ENCODE results near the gene PPP2R2B.
"Not testable (repeated sequence)": the region's sequence is repeated elsewhere in the genome, so short reads cannot be mapped to it uniquely, and the experiment has no call there.

PPP2R2B gene

GRCh38 chr5:146731909-146732659, 146.5 kb downstream of the PPP2R2B start:
- DNase-seq = no peak

DNA sequence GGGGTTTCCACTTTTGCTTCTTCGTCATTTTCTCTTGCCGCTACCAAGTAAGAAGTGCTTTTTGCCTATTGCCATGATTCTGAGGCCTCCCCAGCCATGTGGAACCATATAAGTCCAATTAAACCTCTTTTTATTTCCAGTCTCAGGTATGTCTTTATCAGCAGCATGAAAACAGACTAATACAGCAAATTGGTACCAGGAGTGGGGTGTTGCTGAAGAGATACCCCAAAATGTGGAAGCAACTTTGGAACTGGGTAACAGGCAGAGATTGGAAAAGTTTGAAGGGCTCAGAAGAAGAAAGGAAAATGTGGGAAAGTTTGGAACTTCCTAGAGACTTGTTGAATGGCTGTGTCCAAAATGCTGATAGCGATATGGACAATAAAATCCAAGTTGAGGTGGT, 149.8 kb downstream of the PPP2R2B start:
- not testable (repeated sequence) for DNase-seq

DNA sequence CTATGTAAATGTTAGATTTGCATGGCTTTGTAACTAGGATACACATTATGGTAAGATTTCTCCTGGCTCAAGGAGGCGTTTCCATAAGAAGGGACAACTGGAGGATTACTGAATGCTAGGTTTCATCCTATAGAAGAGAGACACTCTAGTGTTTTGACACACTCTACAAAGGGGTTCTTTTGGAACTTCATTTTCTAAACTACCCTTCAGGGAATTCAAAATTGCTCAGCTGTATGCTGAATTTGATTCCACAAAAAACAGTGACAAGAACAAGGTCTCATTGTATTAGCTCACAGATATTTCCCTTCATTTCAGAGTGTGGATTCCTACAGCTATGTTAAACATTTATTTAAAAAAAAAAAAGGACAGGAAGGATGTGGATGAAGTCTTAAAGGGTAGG, 151.7 kb downstream of the PPP2R2B start:
- no peak for DNase-seq

DNA sequence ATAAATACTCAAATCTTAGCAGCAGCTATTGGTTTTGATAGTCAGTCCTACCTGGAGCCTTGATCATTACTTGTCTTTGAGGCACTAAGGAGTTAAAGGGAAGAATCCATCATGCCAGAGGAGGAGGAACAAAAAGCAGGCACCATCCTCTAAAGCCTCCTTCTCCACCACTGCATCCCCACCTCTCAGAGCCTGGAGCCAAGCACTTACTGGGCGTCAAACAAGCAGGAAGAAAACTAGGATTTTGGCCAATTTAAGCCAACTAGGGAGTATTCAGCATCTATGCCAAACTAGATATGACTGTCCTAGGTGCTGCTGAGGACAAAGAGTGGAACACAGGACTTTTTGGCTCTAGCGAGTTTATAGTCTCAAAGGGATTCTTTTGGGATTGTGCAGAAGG, 152.5 kb downstream of the PPP2R2B start:
- DNase-seq = no peak

DNA sequence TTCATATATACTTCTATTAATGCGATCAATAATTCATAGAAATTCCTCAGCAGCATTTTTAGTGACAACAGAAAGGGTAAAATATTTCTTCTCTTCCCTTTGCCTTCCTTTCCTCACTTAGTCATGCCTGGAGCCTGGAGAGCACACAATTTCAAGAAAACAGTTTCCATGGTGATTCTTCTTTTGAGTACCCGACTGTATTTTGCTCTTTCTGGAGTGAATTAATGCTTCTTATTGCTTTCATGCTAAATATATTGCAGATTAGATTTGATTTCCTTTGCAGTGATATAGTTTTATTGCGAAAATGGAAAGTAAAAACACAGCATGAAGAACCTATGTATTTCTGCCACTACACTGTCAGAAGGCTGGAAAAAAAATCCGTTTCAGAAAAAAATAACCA, 153.5 kb downstream of the PPP2R2B start:
- no peak for DNase-seq

GRCh38 chr5:146722361-146722779, 156.2 kb downstream of the PPP2R2B start:
- DNase-seq = no peak

GRCh38 chr5:146721073-146721815, 157.3 kb downstream of the PPP2R2B start:
- no peak for DNase-seq

GRCh38 chr5:146720107-146720506, 158.4 kb downstream of the PPP2R2B start:
- DNase-seq = no peak

- DNase-seq = no peak
Measured at GRCh38 chr5:146719179-146719578, 159.4 kb downstream of the PPP2R2B start.

DNA sequence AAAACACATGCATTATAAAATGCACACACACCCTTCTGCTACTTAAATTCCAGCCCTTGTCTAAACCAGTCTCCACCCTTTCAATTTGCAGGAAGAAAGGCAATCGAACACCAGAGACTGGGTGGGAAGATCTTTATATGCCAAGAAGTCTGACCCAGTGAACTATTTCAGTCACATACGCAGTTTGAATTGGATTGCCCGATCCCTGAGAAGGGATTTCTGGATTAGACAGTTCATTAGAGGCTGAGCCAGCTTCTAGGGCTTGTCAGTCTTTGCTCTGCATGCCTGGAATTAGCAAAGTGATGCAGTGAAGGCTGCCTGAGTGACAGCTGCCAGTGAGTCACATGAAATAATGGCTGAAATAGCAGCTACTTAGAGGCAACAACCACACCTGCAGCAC, 159.9 kb downstream of the PPP2R2B start:
- no peak for DNase-seq

- DNase-seq = no peak
Measured at GRCh38 chr5:146717951-146718350, 160.6 kb downstream of the PPP2R2B start.

- no peak for DNase-seq
Measured at GRCh38 chr5:146716636-146717035, 161.9 kb downstream of the PPP2R2B start.

DNA sequence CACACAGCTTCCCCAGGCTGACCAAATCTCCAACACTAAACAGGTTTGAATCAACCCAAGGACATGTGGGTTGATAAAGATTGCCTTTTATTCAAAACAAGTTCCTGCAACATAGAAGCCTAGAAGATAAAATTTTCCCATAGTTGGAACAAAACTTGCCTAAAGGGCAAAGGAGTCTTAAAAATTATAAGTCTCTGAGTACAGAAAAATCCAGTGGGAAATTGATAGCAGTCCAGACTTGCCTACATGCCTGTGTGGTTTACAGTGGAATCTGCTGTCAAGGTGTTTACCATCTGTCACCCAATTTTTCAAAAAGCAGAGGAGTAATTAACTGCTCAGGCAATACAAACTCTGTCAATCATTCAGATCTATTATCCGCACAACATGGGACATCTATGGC, 168.2 kb downstream of the PPP2R2B start:
- DNase-seq = no peak

GRCh38 chr5:146707316-146707715, 171.2 kb downstream of the PPP2R2B start:
- no peak for DNase-seq

DNA sequence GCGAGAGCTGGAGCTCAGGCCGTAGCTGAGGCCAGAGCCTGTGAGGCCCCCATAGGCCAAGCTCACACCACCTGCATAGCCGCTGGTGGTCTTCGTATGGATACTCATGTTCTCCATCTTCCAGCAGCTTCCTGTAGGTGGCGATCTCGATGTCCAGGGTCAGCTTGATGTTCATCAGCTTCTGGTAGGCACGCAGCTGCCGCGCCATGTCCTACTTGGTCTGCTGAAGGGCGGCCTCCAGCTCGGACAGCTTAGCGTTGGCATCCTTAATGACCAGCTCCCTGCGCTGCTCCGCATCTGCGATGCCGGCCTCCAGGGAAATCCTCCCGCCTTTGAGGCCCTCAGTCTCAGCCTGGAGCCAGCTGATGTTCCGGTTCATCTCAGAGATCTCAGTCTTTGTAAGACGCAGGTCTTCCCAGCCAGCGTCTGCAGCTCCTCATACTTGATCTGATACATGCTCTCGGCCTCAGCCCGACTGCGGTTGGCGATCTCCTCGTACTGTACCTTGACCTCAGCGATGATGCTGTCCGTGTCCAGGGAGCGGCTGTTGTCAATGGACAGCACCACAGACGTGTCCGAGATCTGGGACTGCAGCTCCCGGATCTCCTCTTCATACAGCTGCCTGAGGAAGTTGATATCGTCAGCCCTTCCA, 172.1 kb downstream of the PPP2R2B start:
- no peak for DNase-seq

DNA sequence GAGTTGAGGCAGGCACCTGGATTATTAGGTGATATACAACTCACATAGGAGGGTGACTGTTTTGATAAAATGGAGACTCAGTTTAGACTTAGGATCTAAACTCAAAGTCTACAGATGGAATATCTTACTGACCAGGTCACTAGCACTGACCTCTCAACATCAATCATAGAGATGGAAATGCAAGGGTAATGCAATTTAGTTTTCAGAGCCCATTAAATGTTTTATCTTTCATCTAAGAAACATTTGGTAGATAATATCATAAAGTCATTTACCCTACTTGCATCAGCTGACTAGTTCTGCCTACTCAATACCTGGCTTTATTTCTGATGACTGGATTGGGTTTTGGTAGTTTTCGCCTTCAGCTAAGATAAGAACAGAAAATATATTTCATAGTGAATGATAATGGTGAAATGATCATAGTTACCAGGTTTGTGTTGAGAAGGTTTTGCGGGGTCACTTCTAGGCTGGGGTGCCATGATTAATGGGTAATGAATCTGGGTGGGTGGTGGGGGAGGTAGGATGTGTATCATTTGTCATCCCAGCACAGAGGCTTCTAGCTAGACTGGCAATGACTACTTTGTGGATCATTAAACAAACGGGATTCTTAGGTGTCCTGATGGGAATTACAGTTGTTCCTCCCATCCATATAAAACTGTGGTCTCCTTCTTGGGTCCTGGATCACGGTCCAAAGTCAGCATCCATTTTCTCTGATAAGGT, 173.4 kb downstream of the PPP2R2B start:
- DNase-seq = no peak

GRCh38 chr5:146703899-146704298, 174.7 kb downstream of the PPP2R2B start:
- DNase-seq = no peak

GRCh38 chr5:146703499-146703898, 175.1 kb downstream of the PPP2R2B start:
- DNase-seq = no peak

DNA sequence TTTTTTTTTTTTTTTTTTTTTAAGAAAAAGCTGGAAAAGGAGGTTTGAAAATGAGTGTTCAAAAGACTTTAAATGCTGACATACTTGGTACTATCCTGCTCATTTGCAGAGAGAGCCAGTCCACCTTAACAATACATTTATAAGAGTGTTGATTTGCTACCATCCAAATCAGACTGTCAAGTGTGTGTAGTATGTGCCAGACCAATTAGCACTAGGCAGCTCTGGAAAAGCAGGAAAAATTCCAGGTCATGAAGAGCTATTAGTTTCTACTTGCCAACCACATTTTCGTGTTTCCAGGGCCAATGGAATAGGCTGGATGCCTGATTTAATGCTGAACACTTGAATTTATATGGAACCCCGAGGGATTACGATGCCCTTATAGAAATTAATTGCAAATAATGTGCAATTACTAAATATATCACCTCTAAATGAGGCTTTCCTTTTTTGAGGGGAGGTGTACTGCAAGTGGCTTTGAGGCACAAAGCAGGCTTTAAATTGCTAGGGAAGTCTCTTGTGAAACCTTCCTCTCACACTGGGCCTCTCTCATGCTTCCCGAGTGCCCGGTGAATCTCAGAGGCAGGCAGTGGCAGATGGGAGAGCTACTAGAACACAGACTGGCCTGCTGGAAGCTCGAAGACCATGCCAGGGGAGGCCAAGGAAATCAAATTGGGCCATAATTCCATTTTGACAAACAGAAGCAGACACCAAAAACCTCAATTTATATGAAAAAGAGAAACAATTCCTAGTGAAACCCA, 178.7 kb downstream of the PPP2R2B start:
- DNase-seq = no peak

DNA sequence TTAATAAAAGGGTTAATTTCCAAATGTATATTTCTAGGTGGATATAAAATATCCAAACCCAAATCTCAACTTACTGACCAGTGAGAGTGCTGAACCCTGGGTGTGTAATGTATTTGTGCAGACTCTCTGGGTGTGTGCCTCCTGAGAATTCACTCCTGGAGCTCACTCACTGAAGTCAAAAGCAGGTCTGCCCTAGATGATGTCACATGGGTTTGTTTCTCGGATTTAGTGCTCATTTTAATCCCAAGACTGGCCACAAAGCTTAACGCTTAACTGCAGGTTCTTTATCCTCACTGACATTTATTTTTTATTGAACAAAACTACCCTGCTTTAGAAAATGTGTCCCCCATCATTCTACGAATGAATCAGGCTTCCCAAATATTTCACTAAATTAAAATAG, 179.4 kb downstream of the PPP2R2B start:
- no peak for DNase-seq

DNA sequence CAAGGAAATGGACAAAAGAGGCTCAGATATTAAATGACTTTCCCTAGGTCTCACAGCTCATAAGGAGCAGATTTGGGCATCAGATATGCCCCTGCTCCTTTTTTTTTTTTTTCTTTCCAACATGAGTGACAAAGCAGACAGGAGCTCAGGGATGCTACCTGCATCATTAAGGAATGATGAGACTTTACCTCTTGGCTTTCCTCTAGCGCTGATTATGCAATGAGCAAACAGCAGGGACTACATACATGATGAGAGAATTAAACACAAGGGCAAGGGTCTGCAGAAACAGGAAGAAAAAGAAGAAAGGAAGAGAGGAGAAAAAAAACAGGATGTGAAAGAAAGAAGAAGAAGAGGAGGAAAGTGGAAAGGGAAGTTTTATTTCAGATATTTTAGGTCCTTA, 179.9 kb downstream of the PPP2R2B start:
- DNase-seq = no peak

DNA sequence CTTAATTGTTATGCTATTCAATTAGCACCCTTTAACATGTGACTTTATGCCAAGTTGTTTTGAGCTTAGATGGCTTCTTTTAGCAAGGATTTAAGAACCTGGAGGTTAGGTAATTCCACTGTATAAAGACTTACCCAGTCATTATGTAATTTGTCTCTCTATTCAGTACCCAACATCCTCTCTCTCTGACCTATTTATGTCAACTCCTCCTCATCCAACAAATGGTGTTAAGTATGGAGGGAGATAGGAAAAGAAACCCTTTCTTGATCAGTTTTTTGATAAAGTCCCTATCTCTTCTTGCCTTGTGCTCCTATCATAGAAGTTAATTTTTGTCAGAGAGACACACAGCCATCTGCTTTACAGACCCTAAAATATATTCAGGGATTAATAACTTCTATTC, 181.3 kb downstream of the PPP2R2B start:
- no peak for DNase-seq

- DNase-seq = no peak
Measured at GRCh38 chr5:146695646-146696045, 182.9 kb downstream of the PPP2R2B start.
